Kidney capillary endothelial cell (primary cell): ENCODE data around the gene RASGRP1.

Experiments used
- DNase-seq: peaks from one replicate; pipeline ENCODE4 v3.0.0-alpha.2; 2018; ENCODE audit warnings: low spot score

Gene RASGRP1

GRCh38 chr15:38535491-38536200 lies 29.0 kb downstream of the RASGRP1 start:
- DNase-seq, result no peak

- DNase-seq, result no peak
Measured at GRCh38 chr15:38534691-38535090, 29.9 kb downstream of the RASGRP1 start.

- no peak for DNase-seq
Measured at GRCh38 chr15:38533926-38534325, 30.7 kb downstream of the RASGRP1 start.

- no peak for DNase-seq
Measured at GRCh38 chr15:38533416-38533915, 31.1 kb downstream of the RASGRP1 start.

GRCh38 chr15:38532728-38533127 lies 31.9 kb downstream of the RASGRP1 start:
- DNase-seq, result no peak

- no peak for DNase-seq
Measured at GRCh38 chr15:38531509-38531908, 33.1 kb downstream of the RASGRP1 start.

- no peak for DNase-seq
Measured at GRCh38 chr15:38530113-38530512, 34.5 kb downstream of the RASGRP1 start.

- DNase-seq, result no peak
Measured at GRCh38 chr15:38528294-38528693, 36.3 kb downstream of the RASGRP1 start.

- no peak for DNase-seq
Measured at GRCh38 chr15:38526158-38526557, 38.5 kb downstream of the RASGRP1 start.

GRCh38 chr15:38525489-38525888 lies 39.1 kb downstream of the RASGRP1 start:
- DNase-seq, result no peak

GRCh38 chr15:38524156-38524555 lies 40.5 kb downstream of the RASGRP1 start:
- no peak for DNase-seq

GRCh38 chr15:38522922-38523321 lies 41.7 kb downstream of the RASGRP1 start:
- DNase-seq, result no peak

- DNase-seq, result no peak
Measured at GRCh38 chr15:38521316-38521715, 43.3 kb downstream of the RASGRP1 start.

- DNase-seq, result no peak
Measured at GRCh38 chr15:38520035-38520434, 44.6 kb downstream of the RASGRP1 start.

- DNase-seq, result no peak
Measured at GRCh38 chr15:38518084-38518483, 46.5 kb downstream of the RASGRP1 start.

- no peak for DNase-seq
Measured at GRCh38 chr15:38517312-38517975, 47.2 kb downstream of the RASGRP1 start.

GRCh38 chr15:38516626-38517025 lies 48.0 kb downstream of the RASGRP1 start:
- DNase-seq, result no peak

GRCh38 chr15:38514601-38515000 lies 50.0 kb downstream of the RASGRP1 start:
- DNase-seq, result no peak

GRCh38 chr15:38512901-38513300 lies 51.7 kb downstream of the RASGRP1 start:
- DNase-seq, result no peak

GRCh38 chr15:38509152-38509551 lies 55.5 kb downstream of the RASGRP1 start:
- DNase-seq, result no peak

- no peak for DNase-seq
Measured at GRCh38 chr15:38508647-38509046, 56.0 kb downstream of the RASGRP1 start.

GRCh38 chr15:38507570-38507969 lies 57.0 kb downstream of the RASGRP1 start:
- DNase-seq, result no peak

GRCh38 chr15:38506997-38507396 lies 57.6 kb downstream of the RASGRP1 start:
- DNase-seq, result no peak
